GM21717 (cell line): ENCODE measurements around the gene KCNH8.
"Not testable (repeated sequence)": the region's sequence is repeated elsewhere in the genome, so short reads cannot be mapped to it uniquely, and the experiment has no call there.

Experiments
- ATAC-seq: cut with Tn5 transposase; IDR thresholded peaks from one replicate; pipeline ENCODE4 v1.9.1; 2021; ENCODE audit warnings: mild to moderate bottlenecking, moderate library complexity; ENCODE audit not compliant: unreplicated experiment

KCNH8 gene

DNA sequence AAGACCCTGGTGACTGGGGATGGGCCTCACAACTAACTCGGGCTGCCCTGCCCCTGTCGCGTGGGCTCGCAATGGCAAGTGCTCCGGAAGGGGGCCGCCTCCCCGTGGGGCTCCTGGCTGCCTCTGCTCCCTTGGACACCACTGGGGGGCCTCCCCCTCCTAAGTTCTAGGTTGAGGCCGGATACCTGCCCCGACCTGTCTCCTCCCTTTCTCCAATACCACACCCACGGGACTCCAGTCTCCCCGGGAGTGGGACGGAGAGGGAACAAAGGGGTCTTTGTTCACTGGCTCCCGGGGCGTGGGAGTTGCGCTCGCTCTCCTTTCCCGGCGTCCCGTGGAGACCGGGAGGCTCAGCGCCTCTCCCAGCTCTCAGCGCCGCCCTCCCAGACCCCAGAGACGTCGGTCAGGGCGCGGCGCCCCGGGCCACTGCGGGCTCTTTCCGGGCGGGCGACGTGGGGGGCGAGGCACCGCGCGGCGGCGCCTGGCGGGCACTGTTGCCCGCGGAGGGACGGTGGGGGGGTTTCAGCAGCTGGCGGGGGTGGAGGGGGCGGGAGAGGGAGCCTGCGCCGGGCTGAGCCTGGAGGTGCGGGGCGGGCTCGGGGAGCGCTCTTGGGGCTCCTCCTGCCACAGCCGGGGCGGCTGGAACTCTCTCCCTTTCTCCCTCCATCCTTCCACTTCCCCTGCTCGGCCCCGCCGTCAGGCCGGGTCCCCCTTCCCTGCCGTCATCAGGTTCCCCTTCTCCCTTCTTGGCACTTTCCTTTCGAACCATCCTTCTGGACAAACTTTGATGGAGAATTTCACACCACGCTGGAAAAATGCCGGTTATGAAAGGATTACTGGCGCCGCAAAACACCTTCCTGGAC is at the start of gene KCNH8:
Gene KCNH8 (plus strand): TSS at position 606 of the 863 bp plus-strand sequence. CDS start 210 bp downstream, at position 816.
- ATAC-seq: no peak

DNA sequence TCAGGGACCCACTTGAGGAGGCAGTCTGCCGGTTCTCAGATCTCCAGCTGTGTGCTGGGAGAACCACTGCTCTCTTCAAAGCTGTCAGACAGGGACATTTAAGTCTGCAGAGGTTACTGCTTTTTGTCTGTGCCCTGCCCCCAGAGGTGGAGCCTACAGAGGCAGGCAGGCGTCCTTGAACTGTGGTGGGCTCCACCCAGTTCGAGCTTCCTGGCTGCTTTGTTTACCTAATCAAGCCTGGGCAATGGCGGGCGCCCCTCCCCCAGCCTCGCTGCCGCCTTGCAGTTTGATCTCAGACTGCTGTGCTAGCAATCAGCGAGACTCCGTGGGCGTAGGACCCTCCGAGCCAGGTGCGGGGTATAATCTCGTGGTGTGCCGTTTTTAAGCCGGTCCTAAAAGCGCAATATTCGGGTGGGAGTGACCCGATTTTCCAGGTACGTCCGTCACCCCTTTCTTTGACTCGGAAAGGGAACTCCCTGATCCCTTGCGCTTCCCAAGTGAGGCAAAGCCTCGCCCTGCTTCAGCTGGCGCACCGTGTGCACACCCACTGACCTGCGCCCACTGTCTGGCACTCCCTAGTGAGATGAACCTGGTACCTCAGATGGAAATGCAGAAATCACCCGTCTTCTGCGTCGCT is 45.5 kb upstream of the KCNH8 start:
- not testable (repeated sequence) for ATAC-seq

DNA sequence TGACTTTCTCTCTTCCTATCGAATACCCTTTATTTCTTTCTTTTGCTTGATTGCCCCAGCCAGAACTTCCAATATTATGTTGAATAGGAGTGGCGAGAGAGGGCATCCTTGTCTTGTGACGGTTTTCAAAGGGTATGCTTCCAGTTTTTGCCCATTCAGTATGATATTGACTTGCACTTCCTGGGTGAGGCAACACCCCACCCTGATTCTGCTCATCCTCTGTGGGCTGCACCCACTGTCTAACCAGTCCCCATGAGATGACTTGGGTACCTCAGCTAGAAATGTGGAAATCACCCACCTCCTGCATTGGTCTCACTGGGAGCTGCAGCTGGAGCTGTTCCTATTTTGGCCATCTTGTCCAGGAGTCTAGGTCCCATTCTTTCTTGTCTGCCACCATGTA is 44.8 kb upstream of the KCNH8 start:
- ATAC-seq: no peak

DNA sequence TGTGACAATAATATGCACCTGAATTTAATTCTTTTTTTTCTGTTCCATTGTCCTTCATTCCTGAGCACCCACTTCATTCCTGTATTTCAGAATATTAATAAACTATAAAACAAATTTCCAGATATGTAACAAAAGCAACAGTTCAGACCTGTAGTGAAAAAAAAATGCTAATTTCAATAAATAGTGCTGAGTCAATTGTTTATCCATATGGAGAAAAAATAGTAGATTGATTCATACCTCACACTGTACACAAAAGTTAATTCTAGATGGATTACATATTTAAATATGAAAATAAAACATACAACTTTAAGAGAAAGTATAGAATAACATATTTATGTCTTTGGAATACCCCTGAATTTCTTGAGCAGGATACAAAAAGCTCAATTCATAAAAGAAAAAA is 43.9 kb upstream of the KCNH8 start:
- ATAC-seq: no peak

DNA sequence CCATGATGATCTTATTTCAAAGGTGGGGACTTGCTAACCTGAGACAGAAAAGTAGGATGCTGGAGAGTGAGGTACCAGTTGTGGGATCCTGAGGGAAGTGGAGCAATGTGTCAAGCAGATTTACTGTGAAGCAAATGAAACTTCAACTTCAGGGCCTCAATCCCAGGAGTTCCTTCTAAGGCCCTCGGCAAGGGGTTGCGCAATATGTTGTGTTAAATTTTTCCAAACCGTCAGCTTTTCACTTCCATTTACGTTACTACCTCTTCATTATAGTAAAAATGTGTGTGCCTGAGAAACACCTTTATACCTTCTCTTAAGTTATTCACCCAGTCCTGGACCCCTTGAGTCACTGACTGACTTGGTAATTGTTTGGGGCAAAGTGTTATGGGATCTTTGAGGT is 42.5 kb upstream of the KCNH8 start:
- no peak for ATAC-seq

DNA sequence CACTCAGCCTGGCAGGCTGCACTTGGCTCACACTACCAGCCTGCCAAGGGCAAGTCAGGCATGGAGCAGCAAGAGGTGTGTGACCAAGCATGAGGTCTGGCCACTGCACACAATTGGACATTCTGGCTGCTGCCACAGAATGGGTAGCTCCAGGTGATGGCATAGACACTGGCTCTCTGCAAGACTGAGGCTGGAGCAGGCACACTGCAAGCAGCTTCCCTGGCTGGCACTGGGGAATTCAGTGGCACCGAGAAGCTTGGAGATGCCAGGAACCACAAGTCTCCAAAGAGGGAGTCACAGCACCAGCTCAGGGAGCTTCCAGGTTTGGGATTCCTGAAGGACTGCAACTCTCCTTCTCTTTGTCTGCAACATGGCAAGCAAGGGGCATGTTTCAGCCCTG is 42.0 kb upstream of the KCNH8 start:
- ATAC-seq: no peak

DNA sequence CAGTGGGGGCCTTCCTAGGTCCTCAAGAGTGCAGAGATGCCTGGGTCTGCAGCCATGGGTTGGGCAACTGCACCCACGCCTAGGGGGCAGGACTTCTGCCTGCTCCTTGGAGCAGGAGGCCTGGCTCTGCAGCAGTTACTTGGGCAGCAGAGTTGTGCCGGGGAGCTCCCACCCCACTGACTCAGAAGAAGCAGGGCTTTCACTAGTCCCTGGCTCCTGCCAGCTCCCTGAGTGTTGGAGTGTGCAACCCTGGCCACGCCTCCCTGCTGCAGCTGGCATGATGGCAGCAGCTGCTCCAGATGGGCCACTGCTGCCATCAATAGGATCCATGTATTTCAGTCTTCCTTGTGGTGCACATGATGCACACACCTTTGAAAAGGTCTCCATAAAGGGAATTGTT is 40.6 kb upstream of the KCNH8 start:
- no peak for ATAC-seq

DNA sequence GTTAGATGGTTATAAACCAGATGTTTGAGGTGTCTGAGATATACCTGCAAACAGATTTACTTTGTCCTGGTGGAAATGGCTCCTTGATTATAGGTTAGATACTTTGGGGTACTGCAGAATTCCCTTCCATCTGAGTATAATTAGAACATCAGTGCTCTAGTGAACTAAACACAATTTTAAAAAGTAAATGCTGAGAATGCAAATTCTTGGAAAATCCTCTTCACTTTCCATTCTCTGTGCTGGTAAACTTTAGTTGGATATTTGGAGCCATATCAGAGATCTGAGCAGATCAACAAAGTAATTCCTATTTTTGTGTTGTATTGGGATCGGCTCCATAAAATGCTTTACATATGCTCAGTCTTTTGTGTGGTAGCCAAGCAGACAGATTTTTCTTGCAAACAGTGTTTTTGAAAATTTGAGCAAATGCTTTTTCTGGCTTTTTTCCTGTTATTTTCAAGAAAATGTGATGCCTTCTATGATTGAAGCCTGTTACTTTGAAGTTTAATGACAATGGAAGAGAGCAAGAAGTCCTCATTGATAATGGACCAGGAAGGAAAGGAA is 37.9 kb upstream of the KCNH8 start:
- no peak for ATAC-seq

DNA sequence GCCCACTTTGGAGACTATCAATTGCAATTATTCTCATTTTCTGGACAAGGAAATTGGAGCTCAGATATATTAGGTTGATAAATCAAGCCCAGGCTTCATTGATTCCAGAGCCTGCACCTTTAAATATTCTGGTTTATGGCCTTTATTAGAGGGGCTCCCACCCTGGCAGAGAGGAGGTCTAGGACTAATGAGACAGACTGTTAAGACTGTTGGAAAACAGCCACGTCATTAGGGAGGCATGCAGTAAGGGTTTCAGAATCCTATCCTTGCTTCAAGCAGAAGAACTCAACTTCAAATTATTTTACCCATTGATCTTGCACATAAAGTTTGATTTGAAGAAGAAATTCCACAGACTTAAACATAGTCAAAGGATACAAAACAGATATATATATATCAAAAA is 33.8 kb upstream of the KCNH8 start:
- ATAC-seq: no peak

DNA sequence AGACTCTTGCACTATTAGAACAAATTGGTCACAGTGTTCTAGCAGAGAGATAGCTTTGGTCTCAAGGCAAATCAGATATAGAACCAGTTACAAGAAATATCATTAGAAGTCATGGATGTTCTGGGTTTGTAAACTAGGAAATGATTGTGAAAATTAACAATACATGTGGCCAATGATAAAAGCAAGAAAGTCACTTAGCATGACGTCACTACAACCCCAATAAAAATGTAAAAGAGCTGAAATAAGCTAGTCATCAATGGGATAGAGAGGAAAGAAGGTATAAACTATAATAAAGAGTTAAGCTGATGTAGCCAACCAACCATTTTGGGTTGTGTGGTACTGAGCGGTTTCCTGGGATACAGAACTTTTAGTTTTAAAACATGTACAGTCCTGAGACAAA is 32.1 kb upstream of the KCNH8 start:
- no peak for ATAC-seq

DNA sequence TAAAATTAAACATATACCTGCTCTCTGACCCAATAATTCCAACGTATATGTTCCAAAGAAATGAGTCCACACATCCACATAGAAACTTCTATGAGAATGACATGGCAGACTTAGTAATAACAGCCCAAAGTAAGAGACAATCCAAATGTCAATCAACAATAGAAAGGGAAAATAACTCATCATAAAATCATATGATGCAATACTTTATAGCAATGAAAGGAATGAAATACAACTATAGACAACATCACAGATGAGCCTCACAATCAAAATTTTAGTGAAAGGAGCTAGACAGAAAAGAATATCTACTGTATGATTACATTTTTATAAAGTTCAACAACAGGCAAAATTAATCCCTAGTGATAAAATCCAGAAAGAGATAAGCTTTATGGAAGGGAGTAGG is 23.6 kb upstream of the KCNH8 start:
- ATAC-seq: no peak

DNA sequence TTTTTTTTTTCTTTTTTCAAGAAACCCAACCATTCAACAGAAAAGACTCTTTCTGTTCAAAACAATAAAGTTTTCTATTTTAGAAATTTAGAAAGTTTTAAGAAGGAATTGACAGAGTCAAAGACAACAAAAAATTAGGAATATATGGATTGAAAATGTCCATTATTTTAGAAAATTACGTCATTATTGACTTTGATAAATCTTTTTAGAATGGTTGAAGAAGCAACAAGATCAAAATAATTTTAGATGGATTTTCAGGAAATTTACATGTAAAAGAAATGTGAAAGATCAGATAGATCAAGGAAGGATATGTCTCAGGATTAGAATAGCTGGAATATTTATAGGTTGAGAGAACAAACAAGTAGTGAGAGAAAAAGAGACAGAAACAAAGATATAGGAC is 8.4 kb upstream of the KCNH8 start:
- ATAC-seq: no peak

DNA sequence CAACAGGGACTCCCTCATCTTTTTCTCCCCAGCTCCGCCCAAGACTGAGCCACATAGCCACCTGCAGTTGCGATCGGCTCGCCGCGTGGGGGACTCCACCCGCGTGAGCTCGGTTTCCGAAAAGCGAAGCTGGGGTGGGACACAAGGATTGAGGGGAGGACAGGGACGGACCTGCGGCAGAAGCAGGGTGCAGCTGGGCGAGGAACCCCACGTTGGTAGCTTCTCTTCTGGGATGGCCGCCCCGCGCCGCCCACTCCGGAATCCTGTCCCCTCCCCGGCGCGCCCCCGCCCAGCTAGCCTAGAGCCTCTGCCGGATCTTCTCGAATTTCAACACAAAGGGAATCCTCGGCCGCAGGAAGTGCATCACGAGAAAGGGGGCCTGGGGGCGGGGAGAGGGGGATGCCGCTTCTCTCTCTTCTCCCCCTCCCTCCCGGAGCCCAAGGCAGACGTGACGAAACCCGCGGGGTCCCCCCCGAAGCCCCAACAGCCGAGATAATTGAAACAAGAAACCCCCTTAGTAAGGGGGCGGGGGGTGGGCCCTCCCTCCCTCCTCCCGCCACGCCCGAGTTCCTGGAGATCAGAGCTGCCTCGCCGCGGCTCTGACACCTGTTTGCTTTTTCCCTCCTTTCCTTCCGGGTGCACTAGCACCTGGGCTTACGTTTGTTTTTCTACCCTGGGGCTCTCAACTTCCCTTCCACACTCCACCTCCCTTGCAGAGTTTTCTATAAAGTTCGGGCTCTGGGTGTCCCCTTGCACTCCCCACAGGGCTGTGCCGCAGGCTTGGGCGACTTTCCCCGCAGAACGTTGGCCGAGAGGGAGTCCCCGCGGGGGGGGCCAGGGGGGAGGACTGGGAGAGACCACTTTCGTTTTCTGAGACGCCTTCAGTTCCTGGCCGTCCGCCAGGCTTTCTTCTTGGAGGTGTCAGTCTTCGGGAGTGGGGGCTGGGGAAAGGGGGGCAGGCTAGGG is 1.3 kb upstream of the KCNH8 start:
- peak; percentile 76 for ATAC-seq

DNA sequence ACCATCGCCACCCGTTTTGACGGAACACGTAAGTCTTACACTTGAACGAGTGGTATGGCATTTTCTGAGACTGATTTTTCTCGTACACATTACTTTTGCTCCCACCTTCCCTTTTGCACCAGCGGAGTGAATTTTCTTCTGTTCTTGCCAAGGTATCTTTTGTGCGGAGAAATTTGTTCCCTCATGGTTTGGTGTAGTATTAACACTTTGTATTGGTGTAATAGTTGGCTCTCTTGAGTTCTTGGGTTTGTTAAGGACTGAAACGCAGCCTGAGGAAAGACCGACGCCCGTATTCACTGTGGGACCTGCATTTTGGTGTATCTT is 420 bp downstream of the KCNH8 start:
- ATAC-seq: no peak

DNA sequence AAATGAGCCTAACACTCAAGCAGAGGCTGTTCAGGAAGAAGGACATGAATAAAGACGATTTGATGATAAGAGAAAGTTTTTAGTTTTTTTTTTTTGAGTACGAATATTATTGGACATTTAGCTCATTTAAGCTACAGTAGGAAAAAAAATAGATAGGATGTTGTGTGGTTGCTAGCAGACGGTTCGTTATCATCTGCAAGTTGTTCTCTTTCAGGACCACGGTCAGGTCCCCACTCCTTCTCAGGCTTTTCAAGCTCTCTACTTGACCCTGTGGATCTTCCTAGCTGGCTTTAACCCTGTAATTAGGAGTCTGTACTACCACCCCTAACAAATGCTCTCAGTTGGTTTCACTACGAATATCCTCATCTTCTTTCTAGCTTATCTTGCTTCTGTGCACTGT is 1.1 kb downstream of the KCNH8 start:
- ATAC-seq: no peak

DNA sequence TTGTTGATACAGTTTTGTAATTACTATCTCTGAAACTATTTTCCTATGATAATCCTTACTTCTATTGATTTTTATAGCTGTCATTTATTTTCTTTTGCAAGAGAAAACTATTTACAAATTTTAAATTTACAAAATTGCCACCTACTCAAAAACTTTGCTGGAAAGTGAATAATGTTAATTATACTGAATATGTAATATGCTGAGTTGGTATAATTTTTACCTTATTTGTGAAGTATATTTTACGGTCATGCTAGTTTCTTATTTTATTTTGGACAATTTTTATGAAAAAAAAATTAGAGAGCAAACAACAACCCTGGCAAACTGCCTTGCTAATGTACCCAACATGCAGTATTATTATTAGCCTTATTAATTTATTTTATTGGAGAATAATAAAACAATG is 2.9 kb downstream of the KCNH8 start:
- no peak for ATAC-seq

DNA sequence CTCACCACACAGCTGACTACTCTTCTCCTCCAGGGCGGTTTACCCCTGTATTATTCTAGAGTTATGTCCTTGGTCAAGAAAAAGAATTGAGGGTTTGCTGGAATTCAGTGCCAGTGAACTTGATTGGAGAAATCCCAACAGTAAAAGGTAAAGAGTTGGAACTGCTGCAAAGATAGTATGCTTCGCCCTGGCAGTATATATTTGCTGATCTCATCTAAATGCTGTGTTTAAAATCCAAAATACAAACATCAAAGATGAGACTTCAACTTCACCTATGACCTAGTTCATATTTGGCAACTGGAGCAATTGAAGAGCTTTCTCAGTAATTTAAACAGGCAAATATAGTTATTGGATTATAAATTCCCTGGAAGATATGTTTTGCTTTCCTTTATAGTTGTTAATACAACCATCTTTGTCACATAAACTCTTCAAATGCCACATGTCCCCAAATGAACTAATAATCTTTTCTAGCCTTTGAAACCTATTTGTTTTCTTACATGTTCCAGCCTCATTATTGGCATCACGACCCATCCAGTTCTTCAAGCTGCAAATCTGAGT is 6.5 kb downstream of the KCNH8 start:
- no peak for ATAC-seq

DNA sequence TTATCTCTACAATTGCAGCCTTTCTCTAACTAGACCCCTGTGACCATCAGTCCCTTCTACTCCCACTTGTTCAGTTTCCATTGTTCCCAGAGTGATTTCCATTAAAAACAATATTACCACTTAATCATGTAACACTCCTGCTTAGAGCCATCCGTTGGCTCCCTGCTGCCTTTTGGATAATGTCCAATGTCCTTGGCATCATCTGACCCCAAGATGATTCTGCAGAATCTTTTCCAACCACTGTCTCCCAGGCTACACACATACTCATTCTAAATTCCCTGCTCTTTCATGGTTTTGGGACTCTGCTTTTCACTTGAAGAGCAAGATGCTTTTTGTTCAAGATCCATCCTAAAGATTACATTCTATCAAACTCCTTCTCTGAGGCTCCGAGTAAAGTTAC is 7.1 kb downstream of the KCNH8 start:
- ATAC-seq: no peak

DNA sequence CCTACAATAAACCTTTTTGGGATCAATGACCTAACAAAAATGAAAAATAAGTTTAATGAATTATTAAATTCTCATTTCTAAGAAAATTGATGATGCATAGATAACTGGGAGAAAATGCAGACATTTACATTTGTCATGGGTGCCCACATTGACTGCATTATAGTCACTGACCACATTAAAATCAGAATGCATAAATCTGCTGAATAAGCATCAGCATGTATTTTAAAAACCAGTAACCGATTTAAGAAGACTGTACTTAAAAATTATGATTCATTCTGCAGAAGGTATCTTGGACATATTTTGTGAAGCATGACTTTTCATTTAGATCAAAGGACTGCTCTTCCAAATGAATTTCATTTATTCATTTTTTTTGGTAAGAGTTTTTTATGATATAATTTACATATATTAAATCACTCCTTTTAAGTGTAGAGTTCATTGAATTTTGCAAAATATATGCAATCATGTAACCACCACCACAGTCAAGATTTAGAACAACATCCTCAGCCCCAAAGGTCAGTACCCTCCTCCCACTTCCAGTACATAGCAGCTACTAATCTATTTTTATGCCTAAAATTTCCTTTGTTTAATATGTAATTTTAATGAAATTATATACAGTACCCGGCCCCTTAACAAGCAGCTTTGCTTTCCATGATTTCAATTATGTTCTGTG is 11.8 kb downstream of the KCNH8 start:
- no peak for ATAC-seq

DNA sequence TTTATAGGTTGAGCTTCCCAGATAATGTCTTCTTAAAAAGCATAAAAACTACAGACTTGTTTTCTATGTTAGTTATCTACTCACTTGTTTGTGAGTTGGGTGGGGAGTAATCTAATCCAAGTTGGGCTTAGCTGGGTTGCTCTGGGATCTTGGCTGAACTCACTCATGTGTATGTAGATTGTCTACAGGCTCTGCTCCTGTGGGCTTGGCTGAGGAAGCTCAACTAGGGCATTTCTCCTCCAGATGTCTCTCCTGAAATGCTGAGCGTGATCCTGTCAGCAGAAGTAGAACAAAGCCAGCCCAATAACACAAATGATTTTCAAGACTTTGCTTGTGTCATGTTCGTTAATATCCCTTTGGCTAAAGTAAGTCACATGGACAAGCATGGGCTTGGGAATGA is 17.3 kb downstream of the KCNH8 start:
- no peak for ATAC-seq
